Peyer's patch (tissue), 4 donors: ENCODE results near the gene CELF2.

ENCODE experiments used
- CTCF ChIP-seq, 6 experiments: fragments of 450-650 bp in 4 of 6; fragments of 200-600 bp in 2 of 6; sonication (generic) in 1 of 6; IDR thresholded peaks; one replicate each; pipeline ENCODE4 v1.5.1; 2017 to 2019; ENCODE audit warnings: antibody characterized with exemption in 6 of 6, mild to moderate bottlenecking in 3 of 6, moderate library complexity in 1 of 6
- POLR2A ChIP-seq, 2 donors: fragments of 450-650 bp; IDR thresholded peaks; one replicate each; pipeline ENCODE4 v1.5.1; 2017; ENCODE audit warnings: antibody characterized with exemption in 2 of 2, mild to moderate bottlenecking in 2 of 2, moderate library complexity in 2 of 2

GRCh38 chr10:11232222-11232961 lies 214.7 kb downstream of the CELF2 start:
- TF ChIP-seq CTCF (IDR thresholded peaks at IDR 0.05) (no peak), POLR2A (IDR thresholded peaks at IDR 0.05) (no peak)
